ENCODE results near the gene PCDHA1. TPM values are rescaled to one million over a fixed set of nuclear protein-coding genes. Genes with fewer than 3 reads are reported as not detected.

The PCDHA1 gene
- total and polyA plus RNA-seq, 4 experiments from 2014 or later = not detected

GRCh38 chr5:141003031-141003430 is 217.1 kb downstream of the PCDHA1 start:
- Mint-ChIP-seq H3K36me3 (no peaks in the 10 kb centered on the region), H3K27ac (no peak overlapping the region), H3K9me3 (peaks cover 0 to 5% (median 2%) of the 10 kb centered on the region in 8 donors), H3K4me3 (no peak overlapping the region), H3K4me1 (peaks cover 3 to 11% (median 7%) of the 10 kb centered on the region in 4 donors), H3K27me3 (peaks cover 21 to 25% of the 10 kb centered on the region in 2 donors)
- Histone ChIP-seq H3K36me3 (ENCODE audit: insufficient read depth, low read length) (no peaks in the 10 kb centered on the region), H3K4me1 (ENCODE audit: insufficient read depth, low read length) (peaks cover 7% of the 10 kb centered on the region), H3K27me3 (ENCODE audit: insufficient read depth, low read length) (no peaks in the 10 kb centered on the region), H3K9me3 (ENCODE audit: control insufficient read depth in 1 of 2, low read length in 2 of 2) (no peaks in the 10 kb centered on the region), H3K27ac (ENCODE audit: low read depth, low read length) (no peak overlapping the region), H3K4me3 (ENCODE audit: low read length in 2 of 2) (no peak overlapping the region)
- POLR2A ChIA-PET (ENCODE audit: partially characterized antibody) = no interaction called here
- CTCF ChIA-PET (ENCODE audit: partially characterized antibody) = no interaction called here
- intact Hi-C loops (cut with micrococcal nuclease) = no loop called here
- no peak for DNase-seq

DNA sequence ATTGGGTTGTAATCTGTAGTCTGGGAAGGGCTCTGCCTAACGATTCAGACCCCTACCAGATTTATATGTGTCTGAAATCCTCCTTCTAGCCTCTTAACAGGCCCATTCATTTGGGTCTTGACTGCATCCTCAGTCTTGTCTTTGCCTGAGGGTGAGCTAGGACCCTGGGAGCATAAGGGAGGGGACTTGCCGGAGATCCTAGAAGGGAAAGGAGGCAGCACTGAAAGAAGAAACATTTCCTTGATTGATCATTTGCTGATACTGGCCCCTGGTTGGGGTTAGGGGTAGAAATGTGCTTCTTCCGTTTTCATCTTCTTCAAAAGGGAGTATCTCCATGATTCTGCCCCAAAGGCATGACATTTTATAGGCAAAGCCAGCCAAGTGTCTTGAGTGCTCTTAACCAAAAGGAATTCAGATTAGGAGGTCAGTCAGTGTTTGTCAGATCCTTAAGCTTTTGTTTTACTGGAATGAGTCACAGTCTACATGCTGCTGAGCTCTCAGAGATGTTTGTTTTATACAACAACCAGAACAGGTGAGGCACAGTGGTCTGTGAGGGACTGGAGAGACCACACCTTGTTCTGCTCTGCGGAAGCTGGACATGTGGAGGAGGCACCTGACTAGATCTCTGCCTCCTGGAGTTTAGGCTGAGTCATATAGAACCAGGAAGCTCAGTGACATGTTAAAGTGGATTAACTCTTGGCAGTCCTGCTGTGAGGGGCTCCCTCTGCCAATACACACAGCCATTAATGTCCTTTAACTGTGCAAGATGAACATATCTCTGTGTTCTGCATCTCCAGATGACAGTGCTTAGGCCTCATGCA is 218.1 kb downstream of the PCDHA1 start:
- Mint-ChIP-seq H3K4me3 (no peak overlapping the region), H3K4me1 (peaks cover 3 to 11% (median 7%) of the 10 kb centered on the region in 4 donors), H3K27me3 (peaks cover 21 to 25% of the 10 kb centered on the region in 2 donors), H3K27ac (no peak overlapping the region), H3K36me3 (no peaks in the 10 kb centered on the region), H3K9me3 (peaks cover 0 to 5% (median 2%) of the 10 kb centered on the region in 8 donors)
- DNase-seq = no peak
- Histone ChIP-seq H3K27me3 (ENCODE audit: insufficient read depth, low read length) (no peaks in the 10 kb centered on the region), H3K9me3 (ENCODE audit: control insufficient read depth in 1 of 2, low read length in 2 of 2) (no peaks in the 10 kb centered on the region), H3K36me3 (ENCODE audit: insufficient read depth, low read length) (no peaks in the 10 kb centered on the region), H3K4me1 (ENCODE audit: insufficient read depth, low read length) (peaks cover 7% of the 10 kb centered on the region), H3K27ac (ENCODE audit: low read depth, low read length) (no peak overlapping the region), H3K4me3 (ENCODE audit: low read length in 2 of 2) (no peak overlapping the region)
- ChIA-PET POLR2A (ENCODE audit: partially characterized antibody) (no interaction called here), CTCF (ENCODE audit: partially characterized antibody) (no interaction called here)
- intact Hi-C loops (cut with micrococcal nuclease) = no loop called here

- Histone ChIP-seq H3K4me3 (ENCODE audit: low read length in 2 of 2) (no peak overlapping the region), H3K9me3 (ENCODE audit: control insufficient read depth in 1 of 2, low read length in 2 of 2) (no peaks in the 10 kb centered on the region), H3K27me3 (ENCODE audit: insufficient read depth, low read length) (no peaks in the 10 kb centered on the region), H3K4me1 (ENCODE audit: insufficient read depth, low read length) (no peaks in the 10 kb centered on the region), H3K27ac (ENCODE audit: low read depth, low read length) (no peak overlapping the region), H3K36me3 (ENCODE audit: insufficient read depth, low read length) (no peaks in the 10 kb centered on the region)
- POLR2A ChIA-PET (ENCODE audit: partially characterized antibody) = no interaction called here
- no peak for DNase-seq
- intact Hi-C loops (cut with micrococcal nuclease) = no loop called here
- Mint-ChIP-seq H3K4me1 (no peaks in the 10 kb centered on the region), H3K9me3 (peaks cover 0 to 7% (median 3%) of the 10 kb centered on the region in 8 donors), H3K27me3 (peaks cover 5 to 6% of the 10 kb centered on the region in 2 donors), H3K4me3 (no peak overlapping the region), H3K27ac (no peak overlapping the region), H3K36me3 (no peaks in the 10 kb centered on the region)
- CTCF ChIA-PET (ENCODE audit: partially characterized antibody) = no interaction called here
Measured at GRCh38 chr5:141007791-141008190, 221.9 kb downstream of the PCDHA1 start.

DNA sequence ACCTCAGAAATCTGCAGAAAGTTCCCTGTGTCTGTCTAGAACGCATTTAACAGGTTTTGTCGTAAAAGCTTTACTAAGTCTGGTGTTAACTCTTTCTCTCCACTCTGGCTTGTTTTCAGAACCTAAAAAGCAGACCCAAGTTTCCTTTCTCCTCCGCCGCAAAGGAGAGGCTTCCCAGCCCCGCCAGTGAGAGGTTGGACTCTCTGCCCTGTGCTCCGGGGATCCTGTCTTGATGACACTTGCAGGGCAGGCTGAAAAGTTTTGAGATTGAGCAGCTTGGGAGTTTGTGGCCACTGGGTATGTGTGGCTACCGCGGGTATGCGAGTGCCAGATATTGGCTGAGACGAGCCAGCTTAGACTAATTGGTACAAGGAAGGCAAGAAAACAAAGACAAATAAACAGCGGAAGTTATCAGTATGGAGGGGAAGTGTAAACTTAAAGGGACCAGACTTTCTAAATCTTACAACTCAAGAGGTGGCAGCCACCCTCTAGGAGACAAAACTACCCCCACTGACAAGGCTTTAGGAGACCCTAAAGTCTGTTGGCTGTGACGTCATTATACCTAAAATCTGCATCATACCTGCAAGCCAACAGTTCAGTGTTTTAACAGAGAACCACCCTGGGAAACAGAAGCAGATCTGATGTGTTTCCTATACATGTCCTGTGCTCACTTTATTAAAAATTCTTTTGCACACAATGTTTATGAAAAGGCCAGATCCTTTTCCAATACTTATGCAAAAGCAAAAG is 224.3 kb downstream of the PCDHA1 start:
- no peaks in the 10 kb centered on the region for H3K4me1 Mint-ChIP-seq
- intact Hi-C loops (cut with micrococcal nuclease) = no loop called here
- no peak overlapping the region for H3K4me3 Mint-ChIP-seq
- no peaks in the 10 kb centered on the region for H3K27me3 ChIP-seq (ENCODE audit: insufficient read depth, low read length)
- no peaks in the 10 kb centered on the region for H3K9me3 ChIP-seq (ENCODE audit: control insufficient read depth in 1 of 2, low read length in 2 of 2)
- peaks cover 2 to 6% of the 10 kb centered on the region in 2 donors for H3K27me3 Mint-ChIP-seq
- no peaks in the 10 kb centered on the region for H3K4me1 ChIP-seq (ENCODE audit: insufficient read depth, low read length)
- no peak overlapping the region for H3K27ac ChIP-seq (ENCODE audit: low read depth, low read length)
- ChIA-PET CTCF (ENCODE audit: partially characterized antibody) (no interaction called here), POLR2A (ENCODE audit: partially characterized antibody) (no interaction called here)
- peaks cover 0 to 7% (median 3%) of the 10 kb centered on the region in 8 donors for H3K9me3 Mint-ChIP-seq
- H3K4me3 ChIP-seq (ENCODE audit: low read length in 2 of 2) = no peak overlapping the region
- no peaks in the 10 kb centered on the region for H3K36me3 Mint-ChIP-seq
- no peak for DNase-seq
- no peaks in the 10 kb centered on the region for H3K36me3 ChIP-seq (ENCODE audit: insufficient read depth, low read length)
- no peak overlapping the region for H3K27ac Mint-ChIP-seq

DNA sequence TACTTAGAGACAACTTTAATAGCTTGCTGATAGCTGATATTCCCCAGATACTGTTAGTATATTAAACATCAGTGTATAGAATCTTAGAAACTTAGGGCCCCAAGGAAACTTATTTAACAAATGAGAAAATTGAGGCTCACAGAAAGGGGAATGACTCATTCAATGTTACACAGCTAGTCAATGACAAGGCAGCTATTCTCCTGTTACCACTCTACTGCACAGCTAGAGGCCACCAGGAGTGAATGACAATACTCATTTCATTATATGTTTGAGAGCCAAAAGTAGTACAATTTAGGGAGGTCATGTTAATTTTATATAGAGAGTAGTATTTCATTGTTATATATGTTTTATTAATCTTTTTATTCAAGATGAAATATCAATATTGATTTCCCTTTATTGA is 232.0 kb downstream of the PCDHA1 start:
- peaks cover 0 to 5% (median 0%) of the 10 kb centered on the region in 8 donors for H3K9me3 Mint-ChIP-seq
- Histone ChIP-seq H3K36me3 (ENCODE audit: insufficient read depth, low read length) (no peaks in the 10 kb centered on the region), H3K27ac (ENCODE audit: low read depth, low read length) (no peak overlapping the region), H3K27me3 (ENCODE audit: insufficient read depth, low read length) (no peaks in the 10 kb centered on the region), H3K4me3 (ENCODE audit: low read length in 2 of 2) (no peak overlapping the region), H3K9me3 (ENCODE audit: control insufficient read depth in 1 of 2, low read length in 2 of 2) (no peaks in the 10 kb centered on the region), H3K4me1 (ENCODE audit: insufficient read depth, low read length) (no peaks in the 10 kb centered on the region)
- ChIA-PET CTCF (ENCODE audit: partially characterized antibody) (no interaction called here), POLR2A (ENCODE audit: partially characterized antibody) (no interaction called here)
- DNase-seq = no peak
- intact Hi-C loops (cut with micrococcal nuclease) = no loop called here
- H3K27ac Mint-ChIP-seq = no peak overlapping the region
- peaks cover 4% of the 10 kb centered on the region in 2 donors for H3K27me3 Mint-ChIP-seq
- no peaks in the 10 kb centered on the region for H3K4me1 Mint-ChIP-seq
- no peak overlapping the region for H3K4me3 Mint-ChIP-seq
- no peaks in the 10 kb centered on the region for H3K36me3 Mint-ChIP-seq

DNA sequence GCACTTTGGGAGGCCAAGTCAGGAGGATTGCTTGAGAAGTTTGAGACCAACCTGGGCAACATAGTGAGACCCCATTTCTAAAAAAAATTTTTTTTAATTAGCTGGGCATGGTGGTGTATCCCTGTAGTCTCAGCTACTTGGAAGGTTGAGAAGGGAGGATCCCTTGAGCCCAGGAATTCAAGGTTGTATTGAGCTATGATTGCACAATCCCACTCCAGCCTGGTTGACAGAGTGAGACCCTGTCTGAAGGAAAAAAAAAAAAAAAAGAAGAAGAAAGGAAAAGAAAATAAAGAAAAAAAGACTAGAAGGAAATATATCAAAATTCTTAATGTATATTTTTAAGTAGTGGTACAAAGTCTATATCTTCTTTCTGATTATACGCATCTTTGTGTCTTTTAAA is 236.4 kb downstream of the PCDHA1 start:
- Mint-ChIP-seq H3K27ac (no peak overlapping the region), H3K4me3 (no peak overlapping the region), H3K4me1 (no peaks in the 10 kb centered on the region), H3K9me3 (peaks cover 0 to 8% (median 3%) of the 10 kb centered on the region in 8 donors), H3K36me3 (no peaks in the 10 kb centered on the region), H3K27me3 (peaks cover 0 to 2% of the 10 kb centered on the region in 2 donors)
- intact Hi-C loops (cut with micrococcal nuclease) = no loop called here
- no peak for DNase-seq
- ChIA-PET POLR2A (ENCODE audit: partially characterized antibody) (no interaction called here), CTCF (ENCODE audit: partially characterized antibody) (no interaction called here)
- Histone ChIP-seq H3K9me3 (ENCODE audit: control insufficient read depth in 1 of 2, low read length in 2 of 2) (no peaks in the 10 kb centered on the region), H3K36me3 (ENCODE audit: insufficient read depth, low read length) (no peaks in the 10 kb centered on the region), H3K4me1 (ENCODE audit: insufficient read depth, low read length) (no peaks in the 10 kb centered on the region), H3K27ac (ENCODE audit: low read depth, low read length) (no peak overlapping the region), H3K4me3 (ENCODE audit: low read length in 2 of 2) (no peak overlapping the region), H3K27me3 (ENCODE audit: insufficient read depth, low read length) (no peaks in the 10 kb centered on the region)

DNA sequence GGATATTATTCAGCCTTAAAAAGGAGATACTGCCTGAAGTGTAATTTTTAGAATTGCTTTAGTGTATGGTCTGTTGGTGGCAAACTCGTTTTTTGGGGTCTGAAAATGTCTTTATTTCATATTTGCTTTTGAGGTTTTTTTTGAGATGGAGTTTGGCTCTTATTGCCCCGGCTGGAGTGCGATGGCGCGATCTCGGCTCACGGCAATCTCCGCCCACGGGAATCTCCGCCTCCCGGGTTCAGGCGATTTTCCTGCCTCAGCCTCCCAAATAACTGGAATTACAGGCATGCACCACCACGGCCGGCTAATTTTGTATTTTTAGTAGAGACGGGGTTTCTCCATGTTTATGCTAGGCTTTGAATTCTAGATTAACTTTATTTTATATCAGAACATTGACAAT is 245.1 kb downstream of the PCDHA1 start:
- POLR2A ChIA-PET (ENCODE audit: partially characterized antibody) = no interaction called here
- CTCF ChIA-PET (ENCODE audit: partially characterized antibody) = no interaction called here
- DNase-seq = no peak
- Histone ChIP-seq H3K27me3 (ENCODE audit: insufficient read depth, low read length) (no peaks in the 10 kb centered on the region), H3K4me1 (ENCODE audit: insufficient read depth, low read length) (no peaks in the 10 kb centered on the region), H3K36me3 (ENCODE audit: insufficient read depth, low read length) (no peaks in the 10 kb centered on the region), H3K4me3 (ENCODE audit: low read length in 2 of 2) (no peak overlapping the region), H3K27ac (ENCODE audit: low read depth, low read length) (no peak overlapping the region), H3K9me3 (ENCODE audit: control insufficient read depth in 1 of 2, low read length in 2 of 2) (no peaks in the 10 kb centered on the region)
- intact Hi-C loops (cut with micrococcal nuclease) = no loop called here
- Mint-ChIP-seq H3K27me3 (no peaks in the 10 kb centered on the region), H3K36me3 (no peaks in the 10 kb centered on the region), H3K4me1 (no peaks in the 10 kb centered on the region), H3K27ac (no peak overlapping the region), H3K4me3 (no peak overlapping the region), H3K9me3 (no peaks in the 10 kb centered on the region)

Measured in CD4-positive, alpha-beta memory T cell (primary cell).